MM.1S (cell line): ENCODE measurements around the gene WDR89.

Experiments used
- DNase-seq: peaks from one replicate; pipeline ENCODE4 v3.0.0-alpha.2; 2015
- H2AFZ ChIP-seq: fragments of 300-600 bp; sonication (generic); 2 replicates; pipeline ENCODE4 v1.6.0; 2016; ENCODE audit warnings: antibody characterized with exemption, low read length
- H3F3A ChIP-seq: fragments of 300-600 bp; sonication (generic); 2 replicates; pipeline ENCODE4 v1.6.1; 2016; ENCODE audit warnings: mild to moderate bottlenecking, antibody characterized with exemption, low read length, moderate library complexity, mixed read lengths; ENCODE audit not compliant: insufficient read depth
- H3K27ac ChIP-seq: fragments of 300-600 bp; sonication (generic); 2 replicates; pipeline ENCODE4 v1.5.1; 2016; ENCODE audit warnings: mild to moderate bottlenecking, low read length
- H3K27me3 ChIP-seq: fragments of 300-600 bp; sonication (generic); replicated peaks from 2 replicates; pipeline ENCODE4 v1.6.0; 2016; ENCODE audit warnings: low read length; ENCODE audit not compliant: insufficient read depth
- H3K36me3 ChIP-seq: fragments of 300-600 bp; sonication (generic); replicated peaks from 2 replicates; pipeline ENCODE4 v1.6.1; 2016; ENCODE audit warnings: mild to moderate bottlenecking, low read length, mixed read lengths; ENCODE audit not compliant: insufficient read depth
- H3K4me1 ChIP-seq: fragments of 300-600 bp; sonication (generic); 2 replicates; pipeline ENCODE4 v1.6.1; 2016; ENCODE audit warnings: low read length, mixed read lengths
- H3K4me2 ChIP-seq: fragments of 300-600 bp; sonication (generic); 2 replicates; pipeline ENCODE4 v1.6.0; 2016; ENCODE audit warnings: low read depth, low read length
- H3K4me3 ChIP-seq: fragments of 300-600 bp; sonication (generic); 2 replicates; pipeline ENCODE4 v1.5.1; 2016; ENCODE audit warnings: low read length, mixed read lengths
- H3K79me2 ChIP-seq: fragments of 300-600 bp; sonication (generic); 2 replicates; pipeline ENCODE4 v1.6.1; 2016; ENCODE audit warnings: mixed run types, low read length, mixed read lengths
- H3K9ac ChIP-seq: fragments of 300-600 bp; sonication (generic); 2 replicates; pipeline ENCODE4 v1.6.1; 2016; ENCODE audit warnings: low read length, mixed read lengths
- H3K9me2 ChIP-seq: fragments of 300-600 bp; sonication (generic); replicated peaks from 2 replicates; pipeline ENCODE4 v1.6.1; 2016; ENCODE audit warnings: mild to moderate bottlenecking, low read length, mixed read lengths; ENCODE audit not compliant: insufficient read depth
- H3K9me3 ChIP-seq: fragments of 300-600 bp; sonication (generic); replicated peaks from 2 replicates; pipeline ENCODE4 v1.6.1; 2016; ENCODE audit warnings: mild to moderate bottlenecking, low read length, mixed read lengths; ENCODE audit not compliant: insufficient read depth
- H4K20me1 ChIP-seq: fragments of 300-600 bp; sonication (generic); 2 replicates; pipeline ENCODE4 v1.6.1; 2016; ENCODE audit warnings: mild to moderate bottlenecking, low read length, moderate library complexity, mixed read lengths; ENCODE audit not compliant: insufficient read depth
- EZH2 ChIP-seq: fragments of 300-600 bp; sonication (generic); optimal IDR thresholded peaks from 2 replicates; pipeline ENCODE3; 2017; ENCODE audit warnings: low read depth, mild to moderate bottlenecking, antibody characterized with exemption, low read length, mixed read lengths
- EZH2phosphoT487 ChIP-seq: fragments of 300-600 bp; sonication (generic); IDR thresholded peaks from 2 replicates; pipeline ENCODE4 v1.6.1; 2018; ENCODE audit warnings: antibody characterized with exemption, low read length
- TF ChIP-seq, protein P1 (sequence below): fragments of 300-600 bp; sonication (generic); IDR thresholded peaks from 2 replicates; pipeline ENCODE4 v1.5.1; 2016; ENCODE audit warnings: antibody characterized with exemption, low read length, mixed read lengths

Gene WDR89

GRCh38 chr14:63677891-63678379 is 36.3 kb upstream of the WDR89 start:
- Histone ChIP-seq H4K20me1 (no peaks in the 10 kb centered on the region), H3K4me1 (no peaks in the 10 kb centered on the region), H3K9ac (no peak overlapping the region), H3K4me3 (no peak overlapping the region), H3F3A (no peaks in the 10 kb centered on the region), H3K27me3 (no peaks in the 10 kb centered on the region), H3K79me2 (no peaks in the 10 kb centered on the region), H3K4me2 (no peak overlapping the region), H2AFZ (no peak overlapping the region), H3K27ac (no peak overlapping the region), H3K9me2 (no peaks in the 10 kb centered on the region), H3K9me3 (no peaks in the 10 kb centered on the region), H3K36me3 (no peaks in the 10 kb centered on the region)
- TF ChIP-seq EZH2 (no peak), EZH2phosphoT487 (no peak)
- TF ChIP-seq, protein P1, sequence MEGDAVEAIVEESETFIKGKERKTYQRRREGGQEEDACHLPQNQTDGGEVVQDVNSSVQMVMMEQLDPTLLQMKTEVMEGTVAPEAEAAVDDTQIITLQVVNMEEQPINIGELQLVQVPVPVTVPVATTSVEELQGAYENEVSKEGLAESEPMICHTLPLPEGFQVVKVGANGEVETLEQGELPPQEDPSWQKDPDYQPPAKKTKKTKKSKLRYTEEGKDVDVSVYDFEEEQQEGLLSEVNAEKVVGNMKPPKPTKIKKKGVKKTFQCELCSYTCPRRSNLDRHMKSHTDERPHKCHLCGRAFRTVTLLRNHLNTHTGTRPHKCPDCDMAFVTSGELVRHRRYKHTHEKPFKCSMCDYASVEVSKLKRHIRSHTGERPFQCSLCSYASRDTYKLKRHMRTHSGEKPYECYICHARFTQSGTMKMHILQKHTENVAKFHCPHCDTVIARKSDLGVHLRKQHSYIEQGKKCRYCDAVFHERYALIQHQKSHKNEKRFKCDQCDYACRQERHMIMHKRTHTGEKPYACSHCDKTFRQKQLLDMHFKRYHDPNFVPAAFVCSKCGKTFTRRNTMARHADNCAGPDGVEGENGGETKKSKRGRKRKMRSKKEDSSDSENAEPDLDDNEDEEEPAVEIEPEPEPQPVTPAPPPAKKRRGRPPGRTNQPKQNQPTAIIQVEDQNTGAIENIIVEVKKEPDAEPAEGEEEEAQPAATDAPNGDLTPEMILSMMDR, result no peak
- no peak for DNase-seq

- H3K36me3 ChIP-seq, result no peaks in the 10 kb centered on the region
- H4K20me1 ChIP-seq, result no peaks in the 10 kb centered on the region
- H3K27ac ChIP-seq, result no peak overlapping the region
- no peaks in the 10 kb centered on the region for H3K79me2 ChIP-seq
- no peaks in the 10 kb centered on the region for H3K27me3 ChIP-seq
- H3K9ac ChIP-seq, result no peak overlapping the region
- no peaks in the 10 kb centered on the region for H3K9me2 ChIP-seq
- H3K4me3 ChIP-seq, result no peak overlapping the region
- TF ChIP-seq, protein P1, result no peak
- TF ChIP-seq EZH2phosphoT487 (no peak), EZH2 (no peak)
- no peak for DNase-seq
- no peak overlapping the region for H3K4me2 ChIP-seq
- H3K9me3 ChIP-seq, result no peaks in the 10 kb centered on the region
- H3F3A ChIP-seq, result no peaks in the 10 kb centered on the region
- no peaks in the 10 kb centered on the region for H3K4me1 ChIP-seq
- no peak overlapping the region for H2AFZ ChIP-seq
These were observed 34.9 kb upstream of the WDR89 start for GRCh38 chr14:63676615-63677014.

GRCh38 chr14:63673886-63674497 is 32.3 kb upstream of the WDR89 start:
- Histone ChIP-seq H3K4me2 (no peak overlapping the region), H3K4me3 (no peak overlapping the region), H3K9me2 (no peaks in the 10 kb centered on the region), H3K4me1 (no peaks in the 10 kb centered on the region), H3K9ac (no peak overlapping the region), H3K27ac (no peak overlapping the region), H3K36me3 (no peaks in the 10 kb centered on the region), H3F3A (no peaks in the 10 kb centered on the region), H4K20me1 (no peaks in the 10 kb centered on the region), H3K9me3 (no peaks in the 10 kb centered on the region), H2AFZ (no peak overlapping the region), H3K27me3 (no peaks in the 10 kb centered on the region), H3K79me2 (no peaks in the 10 kb centered on the region)
- DNase-seq, result no peak
- TF ChIP-seq, protein P1, result no peak
- TF ChIP-seq EZH2, result no peak
- no peak for TF ChIP-seq EZH2phosphoT487
